PC-9 (cell line): Measurements from ENCODE around the gene ZNF48.

Experiments
- CTCF ChIP-seq: fragments of 200-600 bp; sonication (generic); conservative IDR thresholded peaks from 2 replicates; pipeline ENCODE4 v1.6.1; 2017; ENCODE audit warnings: mixed run types, antibody characterized with exemption, mild to moderate bottlenecking, moderate library complexity
- EZH2 ChIP-seq: fragments of 200-600 bp; sonication (generic); IDR thresholded peaks from 2 replicates; pipeline ENCODE4 v1.8.0; 2017; ENCODE audit warnings: antibody characterized with exemption, low read depth

- TF ChIP-seq CTCF (no peak), EZH2 (no peak)
Observed at GRCh38 chr16:30444231-30445148, 49.3 kb downstream of the ZNF48 start.
